Measurements from ENCODE around the gene PABPC1L.
A peak's percentile ranks its signal among the peaks of the same experiment; 100 is the strongest.

The PABPC1L gene

DNA sequence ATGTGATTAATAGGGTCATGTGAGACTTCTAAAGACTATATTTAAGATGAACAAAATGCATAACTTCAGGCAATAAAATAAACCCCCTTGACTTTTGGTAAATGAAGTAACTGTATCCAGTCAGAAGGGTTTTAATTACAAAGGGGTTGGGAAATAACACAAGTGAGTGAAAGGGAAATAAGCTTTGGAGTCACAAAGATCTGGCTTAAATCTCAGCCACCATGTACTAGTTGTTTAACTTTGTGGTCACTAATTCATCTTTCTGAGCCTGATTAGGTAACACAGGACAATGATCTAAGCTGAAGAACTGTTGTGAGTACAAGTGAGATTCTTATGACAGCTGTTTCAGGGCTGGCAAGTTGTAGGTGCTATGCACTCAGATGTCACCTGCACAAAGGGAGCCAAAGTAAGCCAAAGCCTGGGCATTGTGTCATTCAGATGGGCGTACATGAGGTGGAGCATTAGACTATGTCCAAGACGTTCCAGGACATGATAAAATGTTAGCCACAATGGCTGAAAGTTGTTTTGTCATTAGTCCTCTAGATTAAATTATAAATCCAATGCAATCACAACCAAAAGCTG is 36.5 kb downstream of the PABPC1L start:
- no peak for DNase-seq

DNA sequence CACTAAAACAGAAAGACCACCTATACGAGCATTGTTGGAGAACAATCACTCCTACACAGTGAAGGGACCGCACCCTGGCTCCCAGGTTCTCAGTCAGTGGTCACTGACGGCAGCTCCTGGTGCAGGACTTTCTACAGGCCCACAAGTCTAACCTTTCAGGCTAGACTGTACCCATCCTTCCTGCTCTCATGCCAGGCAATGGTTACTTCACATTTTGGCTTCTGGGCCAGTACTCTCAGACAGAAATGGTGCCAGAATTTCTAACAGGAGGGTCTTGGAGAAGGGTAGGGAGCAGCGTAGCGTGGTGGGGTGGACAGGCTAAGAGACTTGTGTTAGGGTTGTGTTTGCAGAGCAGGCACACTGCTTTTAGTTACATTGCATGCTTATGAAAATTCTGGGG is 38.2 kb downstream of the PABPC1L start:
- no peak for DNase-seq

GRCh38 chr20:44948513-44948912 is 38.7 kb downstream of the PABPC1L start:
- no peak for DNase-seq

- DNase-seq = no peak
Observed at GRCh38 chr20:44950368-44950767, 40.5 kb downstream of the PABPC1L start.

GRCh38 chr20:44952731-44953130 is 42.9 kb downstream of the PABPC1L start:
- DNase-seq = no peak

DNA sequence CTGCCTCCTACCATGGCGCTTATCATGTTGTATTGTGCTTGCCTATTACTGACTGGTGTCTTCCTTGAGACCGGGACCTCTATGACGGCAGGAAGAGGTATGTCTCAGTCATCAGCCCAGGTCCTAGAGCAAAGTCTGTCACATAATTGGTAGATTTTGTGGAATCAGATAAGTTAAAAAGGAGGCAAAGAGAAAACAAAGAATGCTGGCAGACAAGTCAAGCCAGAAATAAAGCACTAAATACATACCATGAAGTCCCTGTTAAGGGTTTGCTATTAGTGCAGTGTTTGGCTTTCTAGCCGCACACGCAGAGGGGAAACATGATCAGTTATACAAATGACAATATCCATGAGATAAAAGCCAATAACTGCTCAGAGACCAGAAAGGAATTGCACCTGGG is 44.4 kb downstream of the PABPC1L start:
- no peak for DNase-seq

- no peak for DNase-seq
Observed at GRCh38 chr20:44955270-44955669, 45.4 kb downstream of the PABPC1L start.

DNA sequence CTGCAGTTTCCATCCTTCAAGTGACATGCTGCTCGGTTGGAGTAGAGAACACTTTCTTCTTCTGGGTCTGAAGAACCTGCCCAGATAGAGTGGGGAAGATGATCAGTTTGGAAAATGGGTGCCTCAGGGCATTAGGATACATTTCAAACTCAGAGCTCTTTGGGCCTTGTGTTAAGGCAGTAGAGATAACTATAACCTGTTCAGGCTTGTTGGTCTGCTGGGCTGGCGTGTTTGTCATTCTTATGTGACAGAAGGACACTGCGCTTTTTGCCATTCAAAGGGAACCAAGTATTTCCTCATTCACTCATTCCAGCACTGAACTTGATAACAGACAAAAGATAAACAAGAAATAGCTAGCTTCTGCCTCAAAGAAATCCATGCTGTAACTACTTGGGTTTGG is 46.5 kb downstream of the PABPC1L start:
- DNase-seq = no peak

DNA sequence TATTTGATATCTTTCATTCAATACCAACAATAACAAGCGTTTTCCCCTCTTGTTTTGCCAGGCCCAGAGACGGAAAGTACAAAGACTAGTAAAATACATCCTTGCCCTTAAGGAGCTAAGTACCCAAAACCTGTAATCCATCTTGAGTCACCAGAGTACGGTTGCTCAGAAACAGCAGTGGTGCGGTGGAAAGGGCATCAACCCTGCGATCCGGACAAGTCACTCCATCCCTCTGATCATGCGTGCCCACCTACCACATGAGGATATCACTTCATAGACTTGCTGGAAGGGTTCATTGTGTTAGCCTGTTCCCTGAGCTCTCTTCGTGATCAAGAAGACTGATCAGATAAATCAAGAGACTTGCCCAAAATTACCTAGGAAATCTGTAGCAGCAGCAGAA is 48.4 kb downstream of the PABPC1L start:
- DNase-seq = no peak

GRCh38 chr20:44959082-44959637 is 49.3 kb downstream of the PABPC1L start:
- DNase-seq = no peak

GRCh38 chr20:44959638-44960102 is 49.8 kb downstream of the PABPC1L start:
- DNase-seq = peak; percentile 47

- peak; percentile 93 for DNase-seq
Observed at GRCh38 chr20:44960103-44960852, 50.4 kb downstream of the PABPC1L start, which contains the start of gene TOMM34. Gene TOMM34, minus strand, starts transcription at chr20:44960397. Its CDS starts 64 bp downstream, at chr20:44960333.

GRCh38 chr20:44961011-44961869 is 51.4 kb downstream of the PABPC1L start:
- DNase-seq = peak; percentile 22

GRCh38 chr20:44961870-44962267 is 52.0 kb downstream of the PABPC1L start:
- peak; percentile 69 for DNase-seq

GRCh38 chr20:44962483-44962882 is 52.6 kb downstream of the PABPC1L start:
- no peak for DNase-seq

DNA sequence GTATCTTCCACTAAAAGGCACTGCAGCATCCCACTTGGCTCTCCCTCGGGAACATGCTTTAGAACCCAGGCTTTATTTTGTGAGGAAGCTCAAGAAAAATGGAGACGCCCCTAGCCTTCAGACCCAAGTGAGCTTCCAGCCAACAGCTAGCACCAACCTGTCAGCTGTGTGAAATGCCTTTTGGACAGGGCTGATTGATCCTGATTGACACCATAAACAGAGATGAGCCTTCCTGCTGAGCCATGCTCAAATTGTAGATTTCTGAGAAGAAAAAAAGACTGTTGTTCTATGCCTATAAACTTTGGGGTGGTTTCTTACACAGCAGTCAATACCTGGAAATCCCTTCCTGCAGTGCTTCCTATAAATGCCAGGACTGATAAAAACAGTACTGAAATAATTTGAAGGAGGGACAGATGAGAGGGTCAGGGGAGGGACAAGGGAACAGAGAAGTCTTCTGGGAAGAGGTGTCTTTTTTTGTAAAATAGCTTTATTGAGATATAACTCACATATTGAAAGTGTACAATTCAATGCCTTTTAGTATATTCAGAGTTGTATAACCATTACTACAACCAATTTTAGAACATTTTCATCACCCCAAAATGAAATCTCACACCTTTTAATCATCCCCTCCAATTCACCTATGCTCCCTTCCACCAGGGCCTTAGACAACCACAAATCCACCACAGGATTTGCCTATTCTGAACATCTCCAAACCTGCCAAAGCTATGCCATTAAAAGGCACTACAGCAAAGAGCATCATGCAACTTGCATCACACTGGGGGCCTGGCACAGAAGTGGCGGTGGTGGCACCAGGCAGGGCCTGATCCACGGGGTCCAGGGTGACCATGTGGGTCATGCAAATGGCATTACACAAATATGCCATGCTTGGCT is 53.7 kb downstream of the PABPC1L start:
- DNase-seq = no peak

DNA sequence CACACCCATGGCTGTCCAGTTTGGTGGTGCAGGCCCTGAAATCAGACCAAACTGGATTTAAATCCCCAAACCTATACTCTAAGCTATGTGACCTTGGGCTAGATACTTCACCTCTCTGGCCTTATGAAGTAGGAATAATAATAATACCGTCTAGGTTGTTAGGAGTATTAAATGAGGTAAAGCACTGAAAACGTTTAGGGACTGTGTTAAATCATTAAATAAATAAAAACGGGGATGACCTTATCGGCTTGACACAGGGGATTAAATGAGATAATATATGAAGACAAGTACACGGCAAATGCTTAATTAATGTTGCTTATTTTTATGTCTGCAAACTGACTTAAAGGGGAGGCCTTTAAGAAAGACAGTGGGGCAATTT is 55.8 kb downstream of the PABPC1L start:
- no peak for DNase-seq

- DNase-seq = peak; percentile 91
Observed at GRCh38 chr20:44966030-44966961, 56.4 kb downstream of the PABPC1L start, which contains the start of gene STK4. Gene STK4, plus strand, starts transcription at chr20:44966512. Its CDS starts 57 bp downstream, at chr20:44966569.

GRCh38 chr20:44967207-44967807 is 57.4 kb downstream of the PABPC1L start:
- DNase-seq = peak; percentile 46

DNA sequence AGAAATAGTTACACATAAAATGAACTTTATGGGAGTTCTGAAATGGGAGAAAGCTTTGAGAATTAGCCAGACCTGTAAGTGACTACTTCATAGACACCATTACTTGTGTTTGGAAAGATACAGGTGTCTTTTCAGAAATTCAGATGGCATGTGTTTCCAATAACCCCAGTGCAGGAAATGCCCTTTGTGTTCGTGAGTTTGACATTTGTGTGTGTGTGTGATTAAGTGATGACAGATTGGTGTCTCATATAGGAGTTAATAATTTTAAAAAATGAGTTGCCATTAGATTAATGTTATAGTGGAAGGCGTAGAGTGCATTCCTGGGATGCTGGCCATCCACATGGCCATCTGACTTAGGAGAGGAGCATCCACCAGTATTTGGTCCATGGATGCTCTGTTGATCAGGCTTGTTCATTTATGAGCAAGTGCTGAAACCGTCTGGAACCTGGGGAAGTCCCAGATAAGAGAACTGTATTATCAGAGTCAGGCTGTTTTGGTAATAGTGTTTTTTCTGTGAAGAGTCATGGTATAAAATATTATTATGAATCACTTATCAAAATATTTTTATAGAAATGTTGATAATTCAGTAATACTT is 59.5 kb downstream of the PABPC1L start:
- no peak for DNase-seq
